Suprapubic skin (tissue), 3 donors: Measurements from ENCODE around the gene ANKRD13D.

Experiments
- EP300 ChIP-seq: sonication (generic); formaldehyde crosslinking; IDR thresholded peaks from one replicate; pipeline ENCODE4 v1.6.1; 2017; ENCODE audit warnings: antibody characterized with exemption
- POLR2A ChIP-seq, 2 donors: fragments of 450-650 bp; IDR thresholded peaks; one replicate each; pipeline ENCODE4 v1.6.1; 2017; ENCODE audit warnings: antibody characterized with exemption in 2 of 2, mild to moderate bottlenecking in 2 of 2, moderate library complexity in 2 of 2
- TF ChIP-seq, protein P1 (sequence below), 2 donors: fragments of 200-600 bp in 1 of 2; fragments of 450-650 bp in 1 of 2; sonication (generic) in 1 of 2; IDR thresholded peaks; one replicate each; pipeline ENCODE4 v1.5.1; 2016 to 2019; ENCODE audit warnings: antibody characterized with exemption in 2 of 2, mild to moderate bottlenecking in 1 of 2, moderate library complexity in 1 of 2

DNA sequence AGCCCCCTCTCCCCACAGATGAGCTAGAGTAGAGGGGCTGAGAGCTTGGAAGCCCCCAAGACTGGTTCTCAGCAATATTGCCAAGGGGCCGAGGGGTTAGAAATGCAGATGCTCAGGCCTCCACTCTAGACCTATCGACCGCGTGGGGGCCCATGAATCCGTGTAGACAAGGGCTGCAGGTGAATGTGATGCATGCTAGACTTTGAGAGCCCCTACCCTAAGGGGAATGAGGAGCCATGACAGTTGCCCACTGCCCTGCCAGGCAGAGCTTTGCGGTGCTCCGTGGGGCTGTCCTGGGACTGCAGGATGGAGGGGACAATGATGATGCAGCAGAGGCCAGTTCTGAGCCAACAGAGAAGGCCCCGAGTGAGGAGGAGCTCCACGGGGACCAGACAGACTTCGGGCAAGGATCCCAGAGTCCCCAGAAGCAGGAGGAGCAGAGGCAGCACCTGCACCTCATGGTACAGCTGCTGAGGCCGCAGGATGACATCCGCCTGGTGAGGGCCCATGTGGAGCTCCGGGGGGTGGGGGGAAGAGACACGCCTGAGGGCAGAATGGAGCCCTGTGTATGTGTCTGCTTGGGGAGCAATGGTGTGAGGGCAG lies 15.5 kb downstream of the ANKRD13D start:
- TF ChIP-seq EP300 (no peak), POLR2A (IDR thresholded peaks at IDR 0.05) (no peak)
- TF ChIP-seq, protein P1, sequence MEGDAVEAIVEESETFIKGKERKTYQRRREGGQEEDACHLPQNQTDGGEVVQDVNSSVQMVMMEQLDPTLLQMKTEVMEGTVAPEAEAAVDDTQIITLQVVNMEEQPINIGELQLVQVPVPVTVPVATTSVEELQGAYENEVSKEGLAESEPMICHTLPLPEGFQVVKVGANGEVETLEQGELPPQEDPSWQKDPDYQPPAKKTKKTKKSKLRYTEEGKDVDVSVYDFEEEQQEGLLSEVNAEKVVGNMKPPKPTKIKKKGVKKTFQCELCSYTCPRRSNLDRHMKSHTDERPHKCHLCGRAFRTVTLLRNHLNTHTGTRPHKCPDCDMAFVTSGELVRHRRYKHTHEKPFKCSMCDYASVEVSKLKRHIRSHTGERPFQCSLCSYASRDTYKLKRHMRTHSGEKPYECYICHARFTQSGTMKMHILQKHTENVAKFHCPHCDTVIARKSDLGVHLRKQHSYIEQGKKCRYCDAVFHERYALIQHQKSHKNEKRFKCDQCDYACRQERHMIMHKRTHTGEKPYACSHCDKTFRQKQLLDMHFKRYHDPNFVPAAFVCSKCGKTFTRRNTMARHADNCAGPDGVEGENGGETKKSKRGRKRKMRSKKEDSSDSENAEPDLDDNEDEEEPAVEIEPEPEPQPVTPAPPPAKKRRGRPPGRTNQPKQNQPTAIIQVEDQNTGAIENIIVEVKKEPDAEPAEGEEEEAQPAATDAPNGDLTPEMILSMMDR (IDR thresholded peaks at IDR 0.05), result no peak
